ENCODE results near the gene IKZF5. TPM values are rescaled to one million over a fixed set of nuclear protein-coding genes. Genes with fewer than 3 reads are reported as not detected.

Gene IKZF5
- total RNA-seq, 1 donor from 2014 or later, result 10.5 TPM

- H3K9me3 Mint-ChIP-seq (ENCODE audit: unreplicated experiment), result no peaks in the 10 kb centered on the region
- peaks cover 6% of the 10 kb centered on the region for H3K4me1 Mint-ChIP-seq (ENCODE audit: unreplicated experiment)
- peaks cover 23% of the 10 kb centered on the region for H3K36me3 Mint-ChIP-seq (ENCODE audit: unreplicated experiment)
- no peaks in the 10 kb centered on the region for H3K27me3 Mint-ChIP-seq (ENCODE audit: unreplicated experiment)
- H3K4me3 Mint-ChIP-seq (ENCODE audit: unreplicated experiment), result no peak overlapping the region
- no peak for TF ChIP-seq CTCF (IDR thresholded peaks at IDR 0.05)
- no peak for DNase-seq (ENCODE audit: extremely low spot score, unreplicated experiment)
- H3K27ac Mint-ChIP-seq (ENCODE audit: unreplicated experiment), result no peak overlapping the region
Observed at GRCh38 chr10:122992031-122992585, 16.5 kb downstream of the IKZF5 start.

GRCh38 chr10:122990278-122990677, 18.3 kb downstream of the IKZF5 start:
- H3K9me3 Mint-ChIP-seq (ENCODE audit: unreplicated experiment), result no peaks in the 10 kb centered on the region
- H3K27me3 Mint-ChIP-seq (ENCODE audit: unreplicated experiment), result no peaks in the 10 kb centered on the region
- peaks cover 32% of the 10 kb centered on the region for H3K36me3 Mint-ChIP-seq (ENCODE audit: unreplicated experiment)
- no peak overlapping the region for H3K4me3 Mint-ChIP-seq (ENCODE audit: unreplicated experiment)
- DNase-seq (ENCODE audit: extremely low spot score, unreplicated experiment), result no peak
- peak overlapping the region; percentile 16 for H3K27ac Mint-ChIP-seq (ENCODE audit: unreplicated experiment)
- peaks cover 6% of the 10 kb centered on the region for H3K4me1 Mint-ChIP-seq (ENCODE audit: unreplicated experiment)
- TF ChIP-seq CTCF (IDR thresholded peaks at IDR 0.05), result no peak

- Mint-ChIP-seq H3K27me3 (ENCODE audit: unreplicated experiment) (no peaks in the 10 kb centered on the region), H3K36me3 (ENCODE audit: unreplicated experiment) (peaks cover 30% of the 10 kb centered on the region), H3K4me1 (ENCODE audit: unreplicated experiment) (peaks cover 6% of the 10 kb centered on the region), H3K27ac (ENCODE audit: unreplicated experiment) (no peak overlapping the region), H3K9me3 (ENCODE audit: unreplicated experiment) (no peaks in the 10 kb centered on the region), H3K4me3 (ENCODE audit: unreplicated experiment) (no peak overlapping the region)
- DNase-seq (ENCODE audit: extremely low spot score, unreplicated experiment), result no peak
- no peak for TF ChIP-seq CTCF (IDR thresholded peaks at IDR 0.05)
Observed at GRCh38 chr10:122988501-122988900, 20.1 kb downstream of the IKZF5 start.

- DNase-seq (ENCODE audit: extremely low spot score, unreplicated experiment), result no peak
- Mint-ChIP-seq H3K9me3 (ENCODE audit: unreplicated experiment) (no peaks in the 10 kb centered on the region), H3K27ac (ENCODE audit: unreplicated experiment) (no peak overlapping the region), H3K36me3 (ENCODE audit: unreplicated experiment) (peaks cover 27% of the 10 kb centered on the region), H3K4me1 (ENCODE audit: unreplicated experiment) (peaks cover 10% of the 10 kb centered on the region), H3K4me3 (ENCODE audit: unreplicated experiment) (no peak overlapping the region), H3K27me3 (ENCODE audit: unreplicated experiment) (no peaks in the 10 kb centered on the region)
- TF ChIP-seq CTCF (IDR thresholded peaks at IDR 0.05), result no peak
Observed at GRCh38 chr10:122986335-122986734, 22.3 kb downstream of the IKZF5 start.

- TF ChIP-seq CTCF (IDR thresholded peaks at IDR 0.05), result no peak
- H3K27me3 Mint-ChIP-seq (ENCODE audit: unreplicated experiment), result no peaks in the 10 kb centered on the region
- no peak overlapping the region for H3K4me3 Mint-ChIP-seq (ENCODE audit: unreplicated experiment)
- H3K4me1 Mint-ChIP-seq (ENCODE audit: unreplicated experiment), result peaks cover 16% of the 10 kb centered on the region
- H3K9me3 Mint-ChIP-seq (ENCODE audit: unreplicated experiment), result no peaks in the 10 kb centered on the region
- no peak overlapping the region for H3K27ac Mint-ChIP-seq (ENCODE audit: unreplicated experiment)
- DNase-seq (ENCODE audit: extremely low spot score, unreplicated experiment), result no peak
- H3K36me3 Mint-ChIP-seq (ENCODE audit: unreplicated experiment), result peaks cover 23% of the 10 kb centered on the region
Observed at GRCh38 chr10:122984708-122985107, 23.9 kb downstream of the IKZF5 start.

All from osteocyte (in vitro differentiated cells).